Measurements from ENCODE around the gene TMEM127. TPM values are rescaled to one million over a fixed set of nuclear protein-coding genes. Genes with fewer than 3 reads are reported as not detected.
A peak's percentile ranks its signal among the peaks of the same experiment; 100 is the strongest.

Gene TMEM127
- total RNA-seq, 2 experiments from 2014 or later: 17.4 to 21.2 TPM

DNA sequence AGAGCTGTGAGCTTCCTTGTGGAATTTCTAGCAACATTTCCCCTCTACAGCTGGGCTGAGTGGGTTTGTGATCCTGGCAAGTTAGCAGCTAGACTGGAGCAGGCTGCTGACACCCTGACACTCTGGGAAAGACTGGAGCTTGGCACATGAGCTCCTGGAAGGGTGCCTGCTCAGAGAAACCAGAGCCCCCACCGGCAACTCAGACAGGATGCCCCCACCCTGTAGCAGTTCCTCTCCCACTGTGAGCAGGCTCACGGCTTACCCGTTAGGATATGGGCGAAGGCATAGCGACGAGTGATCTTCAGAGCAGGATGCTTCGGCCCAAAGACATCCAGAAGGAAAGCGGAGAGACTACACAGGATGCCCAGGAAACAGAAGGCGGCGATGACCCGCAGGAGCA is 11.2 kb downstream of the TMEM127 start:
- peaks cover 25% of the 10 kb centered on the region for H3K36me3 Mint-ChIP-seq
- no peak for DNase-seq
- H3K9me3 Mint-ChIP-seq: no peaks in the 10 kb centered on the region
- H3K27me3 Mint-ChIP-seq: no peaks in the 10 kb centered on the region
- no peak overlapping the region for H3K4me3 Mint-ChIP-seq
- H3K4me1 Mint-ChIP-seq: peaks cover 44% of the 10 kb centered on the region
- no peak overlapping the region for H3K27ac Mint-ChIP-seq

DNA sequence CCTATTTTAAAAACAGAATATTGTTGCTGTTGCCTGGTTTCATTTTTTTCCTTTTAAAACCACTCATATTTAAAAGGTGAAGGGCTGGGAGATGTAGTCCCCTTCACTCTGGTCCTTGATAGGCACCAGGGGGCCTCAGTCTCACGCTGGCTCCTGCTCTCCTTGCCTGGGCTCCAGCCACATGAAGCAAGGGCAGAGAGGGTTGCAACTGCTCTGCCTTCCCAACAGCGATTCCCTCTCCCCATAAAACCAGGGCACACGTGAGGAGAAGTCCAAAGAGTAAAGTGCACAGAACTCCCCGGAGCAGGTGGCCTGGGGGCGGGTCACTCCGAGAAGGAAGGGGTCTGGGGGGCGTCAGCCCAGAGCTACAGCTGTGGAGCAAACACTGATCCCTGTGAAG is 12.8 kb downstream of the TMEM127 start:
- Mint-ChIP-seq H3K9me3 (no peaks in the 10 kb centered on the region), H3K4me1 (peaks cover 33% of the 10 kb centered on the region), H3K36me3 (peaks cover 25% of the 10 kb centered on the region), H3K4me3 (no peak overlapping the region), H3K27ac (no peak overlapping the region), H3K27me3 (no peaks in the 10 kb centered on the region)
- DNase-seq: no peak

DNA sequence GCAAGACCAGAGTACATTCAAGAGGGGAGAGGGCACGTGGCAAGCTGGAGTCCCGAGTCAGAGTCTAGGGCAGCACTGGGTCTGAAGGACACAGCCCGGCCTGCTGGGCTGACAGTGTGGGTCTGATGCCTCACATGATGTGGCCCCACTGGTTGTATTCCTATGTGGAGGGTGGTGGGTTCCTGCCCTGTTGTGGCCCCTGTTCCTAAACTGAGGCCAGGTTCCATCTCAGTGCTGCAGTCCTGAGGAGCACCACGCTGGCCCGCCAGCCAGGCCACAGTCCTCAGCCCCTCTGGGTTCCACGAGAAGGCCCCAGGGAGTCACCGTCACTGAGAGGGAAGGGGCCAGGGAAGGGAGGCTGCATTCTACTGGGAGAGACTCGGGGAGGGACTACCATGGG is 13.3 kb downstream of the TMEM127 start:
- Mint-ChIP-seq H3K27me3 (no peaks in the 10 kb centered on the region), H3K4me3 (no peak overlapping the region), H3K36me3 (peaks cover 23% of the 10 kb centered on the region), H3K4me1 (peaks cover 32% of the 10 kb centered on the region), H3K27ac (no peak overlapping the region), H3K9me3 (no peaks in the 10 kb centered on the region)
- DNase-seq: no peak

DNA sequence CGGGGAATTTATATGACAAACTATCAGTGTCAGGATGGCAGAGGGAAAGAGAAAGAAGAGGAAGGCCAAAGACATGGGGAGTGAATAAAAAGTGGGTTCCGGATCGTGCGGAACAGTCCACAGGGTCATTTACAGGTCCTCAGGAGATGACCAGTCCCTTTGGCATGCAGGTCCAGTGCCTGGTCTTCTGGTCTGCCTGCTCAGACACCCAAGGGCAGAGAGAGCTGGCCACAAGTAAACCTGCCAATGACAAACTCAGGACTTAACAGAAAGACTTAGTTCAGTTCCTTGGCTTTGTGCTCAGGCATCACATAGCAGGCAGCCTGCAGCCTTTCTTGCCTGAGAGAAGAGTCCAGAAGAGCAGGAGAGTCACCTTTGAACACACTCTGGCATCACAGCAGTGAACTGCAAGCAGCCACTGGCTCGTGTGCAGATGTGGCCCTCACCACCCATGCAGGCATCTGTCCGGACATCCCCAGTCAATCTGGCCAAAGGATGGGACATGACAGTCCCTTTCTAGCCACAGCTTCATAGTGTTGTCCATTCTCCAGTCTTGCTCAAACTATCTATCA is 14.0 kb downstream of the TMEM127 start:
- H3K27ac Mint-ChIP-seq: peak overlapping the region; percentile 47
- H3K36me3 Mint-ChIP-seq: peaks cover 20% of the 10 kb centered on the region
- no peak overlapping the region for H3K4me3 Mint-ChIP-seq
- H3K27me3 Mint-ChIP-seq: no peaks in the 10 kb centered on the region
- DNase-seq: no peak
- H3K9me3 Mint-ChIP-seq: no peaks in the 10 kb centered on the region
- H3K4me1 Mint-ChIP-seq: peaks cover 29% of the 10 kb centered on the region

DNA sequence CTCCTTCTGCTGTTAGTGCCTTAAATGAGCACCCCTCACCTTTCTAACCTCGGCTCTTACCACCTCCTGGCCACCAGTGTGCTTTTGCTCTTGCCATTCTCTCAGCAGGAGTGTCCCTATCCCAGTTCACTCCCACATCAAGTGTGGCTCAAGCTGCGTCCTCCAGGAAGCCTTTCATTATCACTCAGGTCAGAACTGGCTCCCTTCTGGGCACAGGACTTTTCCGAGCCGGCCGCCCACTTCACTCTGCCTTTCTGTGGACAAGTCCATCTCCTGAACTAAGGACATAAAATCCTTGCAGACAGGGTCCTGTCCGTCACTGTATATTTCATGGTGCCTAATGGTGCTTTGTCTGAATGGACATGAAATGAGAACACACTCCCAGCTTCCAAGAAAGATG is 15.6 kb downstream of the TMEM127 start:
- Mint-ChIP-seq H3K4me1 (peaks cover 26% of the 10 kb centered on the region), H3K36me3 (peaks cover 8% of the 10 kb centered on the region), H3K27ac (peak overlapping the region; percentile 75), H3K4me3 (no peak overlapping the region), H3K9me3 (no peaks in the 10 kb centered on the region), H3K27me3 (no peaks in the 10 kb centered on the region)
- DNase-seq: no peak

DNA sequence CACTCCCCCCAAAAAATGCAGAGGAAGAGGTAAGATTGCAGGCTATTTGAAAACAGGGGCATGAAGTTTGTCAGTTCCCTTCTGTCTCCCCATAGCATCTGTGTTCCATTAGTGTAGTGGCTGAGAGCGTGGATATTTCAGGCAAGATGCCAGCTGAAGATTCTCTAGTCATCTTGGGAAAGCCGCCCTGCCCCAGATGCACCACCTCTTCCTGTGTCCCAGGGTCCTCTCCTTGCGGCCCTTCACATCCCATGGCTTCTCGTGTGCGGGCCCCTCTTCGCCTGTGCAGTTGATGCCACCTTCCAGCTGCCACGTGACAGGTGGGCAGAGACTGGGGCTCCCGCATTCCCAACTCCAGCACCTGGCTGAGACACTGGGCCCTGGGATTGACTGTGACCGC is 16.1 kb downstream of the TMEM127 start:
- DNase-seq: no peak
- Mint-ChIP-seq H3K27ac (peak overlapping the region; percentile 0), H3K4me3 (no peak overlapping the region), H3K4me1 (peaks cover 24% of the 10 kb centered on the region), H3K27me3 (no peaks in the 10 kb centered on the region), H3K36me3 (peaks cover 7% of the 10 kb centered on the region), H3K9me3 (no peaks in the 10 kb centered on the region)

DNA sequence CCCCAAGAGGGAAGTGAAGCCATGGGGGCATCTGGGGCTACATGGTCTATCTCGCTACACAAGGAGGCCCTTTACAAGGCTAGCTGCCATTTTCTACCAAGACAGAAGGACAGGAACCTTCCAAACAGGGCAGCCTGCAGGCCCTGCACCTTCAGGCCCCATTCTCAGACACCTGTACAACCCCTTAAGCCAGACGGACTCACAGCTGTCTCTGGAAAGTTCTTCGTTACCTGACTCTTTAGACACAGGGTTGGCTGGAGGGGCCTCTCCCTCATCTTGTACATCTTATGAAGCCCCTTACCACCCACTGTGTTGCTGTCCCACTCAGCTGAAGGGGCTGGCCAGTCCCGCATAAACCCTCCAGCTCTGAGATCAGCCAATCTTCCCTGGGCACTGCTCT is 17.2 kb downstream of the TMEM127 start:
- no peak overlapping the region for H3K4me3 Mint-ChIP-seq
- no peak for DNase-seq
- H3K36me3 Mint-ChIP-seq: peaks cover 5% of the 10 kb centered on the region
- H3K27ac Mint-ChIP-seq: no peak overlapping the region
- H3K4me1 Mint-ChIP-seq: peaks cover 24% of the 10 kb centered on the region
- H3K9me3 Mint-ChIP-seq: no peaks in the 10 kb centered on the region
- no peaks in the 10 kb centered on the region for H3K27me3 Mint-ChIP-seq

DNA sequence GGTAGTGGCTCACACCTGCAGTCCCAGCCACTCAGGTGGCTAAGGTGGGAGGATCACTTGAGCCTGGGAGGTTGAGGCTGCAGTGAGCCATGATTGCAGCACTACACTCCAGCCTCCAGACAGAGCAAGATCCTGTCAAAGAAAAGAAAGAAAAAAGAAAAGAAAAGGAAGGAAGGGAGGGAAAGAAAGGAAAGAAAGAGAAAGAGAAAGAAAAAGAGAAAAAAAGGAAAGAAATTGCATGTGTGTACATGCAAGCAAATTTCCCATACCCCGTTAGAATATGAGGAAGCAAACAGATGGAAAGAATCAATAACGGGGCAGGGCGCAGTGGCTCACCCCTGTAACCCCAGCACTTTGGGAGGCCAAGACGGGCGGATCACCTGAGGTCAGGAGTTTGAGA is 17.9 kb downstream of the TMEM127 start:
- no peak for DNase-seq
- Mint-ChIP-seq H3K27me3 (no peaks in the 10 kb centered on the region), H3K36me3 (peaks cover 7% of the 10 kb centered on the region), H3K9me3 (no peaks in the 10 kb centered on the region), H3K27ac (peak overlapping the region; percentile 72), H3K4me1 (peaks cover 26% of the 10 kb centered on the region), H3K4me3 (no peak overlapping the region)

DNA sequence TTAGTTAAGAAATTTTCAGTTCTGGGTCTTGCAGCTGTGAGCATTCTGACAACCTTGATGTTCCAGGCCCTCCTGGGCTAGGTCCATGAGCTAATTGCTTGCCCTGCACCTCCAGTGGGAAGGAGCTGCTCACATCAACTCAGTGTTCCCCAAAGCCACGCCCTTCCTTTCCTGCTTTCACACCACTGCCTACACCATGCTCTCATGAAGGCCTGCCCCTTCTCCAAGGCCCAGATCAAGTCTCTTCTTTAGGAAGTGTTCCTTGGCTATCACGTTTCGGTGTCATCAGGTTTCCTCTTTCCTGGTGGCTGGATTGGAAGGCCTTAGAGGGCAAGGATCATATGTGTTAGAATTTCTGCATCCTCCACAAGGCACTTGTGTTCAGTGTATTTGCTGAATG is 18.8 kb downstream of the TMEM127 start:
- no peak for DNase-seq
- H3K27me3 Mint-ChIP-seq: no peaks in the 10 kb centered on the region
- no peak overlapping the region for H3K27ac Mint-ChIP-seq
- peaks cover 35% of the 10 kb centered on the region for H3K4me1 Mint-ChIP-seq
- peaks cover 12% of the 10 kb centered on the region for H3K36me3 Mint-ChIP-seq
- no peak overlapping the region for H3K4me3 Mint-ChIP-seq
- no peaks in the 10 kb centered on the region for H3K9me3 Mint-ChIP-seq

DNA sequence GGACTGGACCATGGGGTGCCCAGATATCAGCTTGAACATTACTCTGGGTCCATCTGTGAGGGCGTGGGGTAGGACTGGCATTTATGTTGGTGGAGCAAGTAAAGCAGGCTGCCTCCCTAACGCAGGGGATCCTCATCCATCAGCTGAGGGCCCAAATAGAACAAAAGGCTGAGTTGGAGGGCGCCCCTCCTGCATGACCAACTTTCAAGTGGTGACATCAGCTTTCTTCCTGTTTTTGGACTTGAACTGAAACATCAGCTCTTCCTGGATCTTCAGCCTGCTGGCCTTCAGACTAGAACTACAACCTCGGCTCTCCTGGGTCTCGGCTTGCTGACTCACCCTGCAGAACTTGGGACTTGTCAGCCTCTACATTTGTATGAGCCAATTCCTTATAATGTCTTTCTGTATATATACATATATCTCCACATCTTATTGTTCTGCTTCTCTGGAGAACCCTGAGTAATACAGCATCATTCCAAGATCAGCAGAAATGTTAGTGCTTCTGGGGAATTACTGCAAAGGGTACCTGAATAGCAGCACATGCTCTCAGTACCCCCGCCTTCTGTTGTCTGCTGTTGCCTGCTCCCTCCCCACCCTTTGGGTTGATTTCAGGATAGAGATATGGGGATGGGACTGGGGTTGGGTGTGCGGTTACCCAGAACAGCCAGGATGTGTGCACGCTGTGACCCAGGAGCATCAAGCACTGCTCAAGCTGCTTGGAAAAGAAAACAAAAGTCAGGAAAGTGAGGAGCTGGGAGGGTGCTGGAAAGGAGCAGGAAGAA is 20.0 kb downstream of the TMEM127 start:
- no peaks in the 10 kb centered on the region for H3K27me3 Mint-ChIP-seq
- no peaks in the 10 kb centered on the region for H3K9me3 Mint-ChIP-seq
- peak overlapping the region; percentile 62 for H3K27ac Mint-ChIP-seq
- no peak overlapping the region for H3K4me3 Mint-ChIP-seq
- no peak for DNase-seq
- peaks cover 12% of the 10 kb centered on the region for H3K36me3 Mint-ChIP-seq
- H3K4me1 Mint-ChIP-seq: peaks cover 41% of the 10 kb centered on the region

DNA sequence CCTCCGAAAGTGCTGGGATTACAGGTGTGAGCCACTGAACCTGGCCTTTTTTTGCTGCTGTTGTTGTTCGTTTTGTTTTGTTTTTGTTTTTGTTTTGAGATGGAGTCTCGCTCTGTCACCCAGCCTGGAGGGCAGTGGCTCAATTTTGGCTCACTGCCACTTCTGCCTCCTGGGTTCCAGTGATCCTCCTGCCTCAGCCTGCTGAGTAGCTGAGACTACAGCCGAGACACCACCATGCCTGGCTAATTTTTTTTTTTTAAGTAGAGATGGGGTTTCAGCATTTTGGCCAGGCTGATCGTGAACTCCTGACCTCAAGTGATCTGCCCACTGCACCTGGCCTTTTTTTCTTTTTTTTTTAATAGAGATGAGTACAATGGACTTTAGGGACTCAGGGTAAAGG is 22.0 kb downstream of the TMEM127 start:
- H3K27ac Mint-ChIP-seq: no peak overlapping the region
- no peak for DNase-seq
- H3K4me1 Mint-ChIP-seq: peaks cover 44% of the 10 kb centered on the region
- no peak overlapping the region for H3K4me3 Mint-ChIP-seq
- H3K9me3 Mint-ChIP-seq: no peaks in the 10 kb centered on the region
- no peaks in the 10 kb centered on the region for H3K27me3 Mint-ChIP-seq
- H3K36me3 Mint-ChIP-seq: peaks cover 10% of the 10 kb centered on the region

DNA sequence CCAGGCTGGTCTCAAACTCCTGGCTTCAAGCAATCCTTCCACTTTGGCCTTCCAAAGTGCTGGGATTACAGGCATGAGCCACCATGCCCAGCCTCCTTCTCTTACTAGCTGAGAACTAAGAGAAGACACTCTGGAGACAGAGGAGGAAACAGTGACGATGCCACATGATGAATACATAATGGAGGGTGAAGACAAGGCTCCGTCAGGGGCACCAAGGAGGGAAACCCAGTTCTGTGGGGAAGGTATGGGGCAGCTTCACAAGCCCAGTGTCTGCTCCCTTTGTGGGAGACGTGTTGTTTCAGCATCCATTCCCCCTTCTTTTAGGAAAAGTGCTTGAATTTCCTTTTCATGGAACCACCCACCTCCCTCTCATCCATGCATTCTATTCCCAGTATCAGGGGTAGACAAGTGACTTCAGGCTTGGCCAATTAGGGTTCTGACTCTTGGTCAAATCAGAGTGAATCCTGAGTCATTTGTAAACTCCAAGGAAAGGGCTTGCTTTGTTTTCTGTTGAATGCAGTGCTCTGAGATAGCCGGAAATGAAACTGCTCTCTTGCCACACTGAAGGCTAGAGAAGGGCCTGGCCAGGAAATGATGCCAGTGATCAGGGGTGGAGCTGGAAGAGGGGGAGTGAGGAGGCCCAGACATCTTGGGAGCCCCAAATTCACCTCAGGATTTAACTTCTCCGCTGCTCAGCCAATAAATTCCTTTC is 23.7 kb downstream of the TMEM127 start:
- no peaks in the 10 kb centered on the region for H3K27me3 Mint-ChIP-seq

DNA sequence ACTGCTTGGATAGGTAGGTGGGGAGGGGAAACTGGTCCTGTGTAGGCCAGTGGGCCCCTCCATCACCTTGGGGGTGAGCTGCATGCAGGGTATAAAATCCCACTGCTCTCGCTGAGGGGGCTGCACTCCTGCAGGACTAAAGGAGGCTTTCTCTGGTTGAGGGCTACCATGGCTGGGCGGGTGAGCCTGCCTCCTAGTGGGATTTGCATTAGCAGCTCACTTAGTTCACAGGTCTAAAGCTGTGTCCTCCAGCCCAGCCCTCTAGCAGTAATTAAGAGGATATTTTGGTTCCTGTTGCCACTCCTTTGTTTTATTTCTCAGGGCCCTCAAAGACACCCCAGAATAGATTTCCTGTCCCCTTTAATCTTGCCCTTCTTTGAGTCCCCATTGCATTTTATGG is 24.6 kb downstream of the TMEM127 start:
- Mint-ChIP-seq H3K27me3 (no peaks in the 10 kb centered on the region), H3K36me3 (peaks cover 10% of the 10 kb centered on the region), H3K4me1 (peaks cover 38% of the 10 kb centered on the region), H3K9me3 (no peaks in the 10 kb centered on the region), H3K4me3 (no peak overlapping the region), H3K27ac (peak overlapping the region; percentile 91)
- DNase-seq: no peak

More for the DNA sequence above, 23.7 kb downstream of the TMEM127 start:
- Mint-ChIP-seq H3K36me3 (peaks cover 10% of the 10 kb centered on the region), H3K27ac (peak overlapping the region; percentile 91), H3K4me3 (peak overlapping the region; percentile 52), H3K9me3 (no peaks in the 10 kb centered on the region), H3K4me1 (peaks cover 41% of the 10 kb centered on the region)
- peak; percentile 62 for DNase-seq

DNA sequence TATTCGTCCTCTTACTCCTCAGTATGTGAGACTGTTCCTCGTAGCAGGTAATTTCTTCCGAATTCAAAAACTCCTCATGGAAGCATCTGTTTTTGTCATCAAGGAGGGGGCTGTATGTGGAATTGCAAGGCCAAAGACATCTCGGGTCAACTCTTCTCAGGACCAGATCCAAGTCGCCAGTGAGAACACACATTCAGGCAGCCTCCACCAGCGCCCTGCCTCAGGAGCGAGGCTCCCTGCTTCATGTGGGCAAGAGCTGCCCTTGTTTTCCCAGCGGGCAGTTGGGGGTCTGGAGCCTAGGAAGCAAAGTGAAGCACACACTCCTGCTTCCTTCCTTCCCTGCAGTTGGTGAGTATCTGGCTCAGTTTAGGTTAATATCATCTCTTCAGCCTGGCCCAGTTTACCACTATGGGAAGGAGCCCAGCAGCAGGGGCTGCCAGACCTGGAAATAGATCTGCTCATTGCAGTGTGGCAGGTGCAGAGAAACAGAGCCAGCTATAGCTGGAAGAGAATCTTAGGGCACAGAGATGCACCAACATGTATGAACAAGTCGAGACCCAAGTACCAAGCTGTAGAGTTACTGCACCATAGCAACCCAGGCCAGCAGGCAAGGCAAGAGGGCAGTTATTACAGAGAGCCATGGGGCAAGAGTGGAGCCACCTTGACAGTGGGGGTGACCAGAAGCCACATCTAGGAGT is 25.3 kb downstream of the TMEM127 start:
- Mint-ChIP-seq H3K27me3 (no peaks in the 10 kb centered on the region), H3K4me1 (peaks cover 31% of the 10 kb centered on the region), H3K4me3 (no peak overlapping the region), H3K27ac (peak overlapping the region; percentile 32), H3K9me3 (no peaks in the 10 kb centered on the region), H3K36me3 (peaks cover 9% of the 10 kb centered on the region)
- no peak for DNase-seq

DNA sequence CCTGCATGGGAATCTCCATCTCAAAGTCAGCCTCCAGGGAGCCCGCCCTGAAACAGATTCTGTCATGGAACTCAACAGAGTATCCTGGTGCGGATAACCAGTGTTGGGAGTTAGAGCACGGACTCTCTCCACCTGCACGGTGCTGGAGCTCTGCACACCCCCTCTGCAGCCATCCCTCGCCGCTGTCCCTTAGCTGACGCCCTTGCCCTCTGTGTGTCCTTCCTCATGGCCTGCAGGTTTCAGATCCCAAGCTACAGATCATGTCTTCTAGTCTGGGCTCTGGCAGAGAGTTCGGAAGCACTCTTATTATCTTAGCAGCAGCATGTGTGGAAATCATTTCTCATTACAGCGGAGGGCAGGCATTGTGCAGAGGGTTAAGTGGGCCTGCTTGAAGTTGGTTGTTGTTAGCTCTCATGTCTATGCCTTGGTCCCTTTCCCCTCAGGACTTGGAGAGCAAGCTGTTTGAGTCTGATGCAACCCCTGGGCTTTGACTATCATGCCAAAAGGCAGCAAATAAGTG is 26.0 kb downstream of the TMEM127 start:
- H3K36me3 Mint-ChIP-seq: peaks cover 7% of the 10 kb centered on the region
- H3K4me3 Mint-ChIP-seq: no peak overlapping the region
- DNase-seq: no peak
- peaks cover 27% of the 10 kb centered on the region for H3K4me1 Mint-ChIP-seq
- H3K9me3 Mint-ChIP-seq: no peaks in the 10 kb centered on the region
- H3K27ac Mint-ChIP-seq: no peak overlapping the region
- no peaks in the 10 kb centered on the region for H3K27me3 Mint-ChIP-seq
